Transverse colon (tissue), 4 donors: ENCODE data around the gene ADAM22. TPM values are rescaled to one million over a fixed set of nuclear protein-coding genes. Genes with fewer than 3 reads are reported as not detected.

Experiments used
- DNase-seq: peaks from one replicate; pipeline ENCODE4 v3.0.0-alpha.2; 2019
- H3K27ac ChIP-seq, 4 donors: fragments of 200-600 bp; sonication (generic); 2 replicates each; pipeline ENCODE4 v1.5.1; 2016 to 2018; ENCODE audit warnings: inconsistent platforms in 4 of 4
- H3K27me3 ChIP-seq: fragments of 200-600 bp; sonication (generic); 2 replicates; pipeline ENCODE4 v1.5.1; 2017; ENCODE audit warnings: inconsistent platforms
- H3K36me3 ChIP-seq, 4 donors: fragments of 200-600 bp; sonication (generic); 2 replicates each; pipeline ENCODE4 v1.5.1; 2017 to 2019; ENCODE audit warnings: inconsistent platforms in 4 of 4
- H3K4me1 ChIP-seq, 4 donors: fragments of 200-600 bp; sonication (generic); 2 replicates each; pipeline ENCODE4 v1.5.1; 2017 to 2020; ENCODE audit warnings: inconsistent platforms in 4 of 4
- H3K4me3 ChIP-seq, 4 donors: fragments of 200-600 bp; sonication (generic); 1 replicate in 1 of 4; 2 replicates in 3 of 4; pipeline versions ENCODE4 v1.5.1 to v1.6.1; 2017 to 2019; ENCODE audit warnings: inconsistent platforms in 4 of 4
- H3K9me3 ChIP-seq, 2 donors: fragments of 200-600 bp; sonication (generic); 2 replicates each; pipeline ENCODE4 v1.5.1; 2017 to 2019; ENCODE audit warnings: inconsistent platforms in 2 of 2
- EP300 ChIP-seq: sonication (generic); formaldehyde crosslinking; IDR thresholded peaks from one replicate; pipeline ENCODE4 v1.6.1; 2017; ENCODE audit warnings: antibody characterized with exemption, low read depth
- POLR2A ChIP-seq: fragments of 450-650 bp; IDR thresholded peaks from one replicate; pipeline ENCODE4 v1.6.1; 2016; ENCODE audit warnings: antibody characterized with exemption, mild to moderate bottlenecking, moderate library complexity
- POLR2AphosphoS5 ChIP-seq, 3 donors: sonication (generic); formaldehyde crosslinking; IDR thresholded peaks; one replicate each; pipeline ENCODE4 v1.6.1; 2016; ENCODE audit warnings: antibody characterized with exemption in 3 of 3
- WGBS, 2 donors: methylation state at CpG; one replicate each; pipeline ENCODE4 v1.1.5; 2018; ENCODE audit warnings: low coverage in 1 of 2; 5-methylcytosine and 5-hydroxymethylcytosine counted together
- in situ Hi-C, 4 donors: fragments of 200-750 bp; cut with MboI; loops; one replicate each; pipeline versions ENCODE4 v1.15.0 to v1.15.1; 2017; ENCODE audit warnings: low sequenced_read_pairs in 3 of 4, low pct_ligation_motif_present in 1 of 4, low pct_unique_long_range_greater_than_20kb in 1 of 4
- intact Hi-C: fragments of 100-400 bp; cut with DNase I; formaldehyde crosslinking; loops from one replicate; pipeline ENCODE4 v1.15.1; 2023; ENCODE audit warnings: low total_unique reads
- total RNA-seq, 4 donors: library from RNA; depleted of rRNA; stranded (reverse); fragments of >200 nt; gene quantifications; one replicate each; pipeline ENCODE4 v1.1.0, GENCODE V29; 2016
- TF ChIP-seq, protein P1 (sequence below), 5 experiments: fragments of 200-600 bp in 3 of 5; fragments of 450-650 bp in 2 of 5; sonication (generic) in 3 of 5; IDR thresholded peaks; 1 replicate in 2 of 5; 2 replicates in 3 of 5; pipeline ENCODE4 v1.5.1; 2016 to 2017; ENCODE audit warnings: antibody characterized with exemption in 5 of 5, inconsistent platforms in 3 of 5, mild to moderate bottlenecking in 2 of 5, moderate library complexity in 1 of 5

Gene ADAM22
- total RNA-seq, 4 donors from 2014 or later = 3.8 to 17.3 (median 6.0) TPM

- H3K4me1 ChIP-seq = no peaks in the 10 kb centered on the region
- in situ Hi-C loops = loop anchor here in 2 of 4 donors (25.0 kb wide), 3 partner anchors 172 to 322 kb away; partner anchors contain the start of gene ADAM22 (in 1 of the 2)
- no peak overlapping the region for H3K4me3 ChIP-seq
- TF ChIP-seq POLR2A (no peak), POLR2AphosphoS5 (IDR thresholded peaks at IDR 0.05) (no peak), EP300 (no peak)
- TF ChIP-seq, protein P1, sequence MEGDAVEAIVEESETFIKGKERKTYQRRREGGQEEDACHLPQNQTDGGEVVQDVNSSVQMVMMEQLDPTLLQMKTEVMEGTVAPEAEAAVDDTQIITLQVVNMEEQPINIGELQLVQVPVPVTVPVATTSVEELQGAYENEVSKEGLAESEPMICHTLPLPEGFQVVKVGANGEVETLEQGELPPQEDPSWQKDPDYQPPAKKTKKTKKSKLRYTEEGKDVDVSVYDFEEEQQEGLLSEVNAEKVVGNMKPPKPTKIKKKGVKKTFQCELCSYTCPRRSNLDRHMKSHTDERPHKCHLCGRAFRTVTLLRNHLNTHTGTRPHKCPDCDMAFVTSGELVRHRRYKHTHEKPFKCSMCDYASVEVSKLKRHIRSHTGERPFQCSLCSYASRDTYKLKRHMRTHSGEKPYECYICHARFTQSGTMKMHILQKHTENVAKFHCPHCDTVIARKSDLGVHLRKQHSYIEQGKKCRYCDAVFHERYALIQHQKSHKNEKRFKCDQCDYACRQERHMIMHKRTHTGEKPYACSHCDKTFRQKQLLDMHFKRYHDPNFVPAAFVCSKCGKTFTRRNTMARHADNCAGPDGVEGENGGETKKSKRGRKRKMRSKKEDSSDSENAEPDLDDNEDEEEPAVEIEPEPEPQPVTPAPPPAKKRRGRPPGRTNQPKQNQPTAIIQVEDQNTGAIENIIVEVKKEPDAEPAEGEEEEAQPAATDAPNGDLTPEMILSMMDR (IDR thresholded peaks at IDR 0.05) = no peak
- H3K27ac ChIP-seq = no peak overlapping the region
- no peaks in the 10 kb centered on the region for H3K9me3 ChIP-seq
- no peaks in the 10 kb centered on the region for H3K36me3 ChIP-seq
- 80 to 87% methylated on average over 3 of the region's 3 CpGs for WGBS, 2 donors
- H3K27me3 ChIP-seq = no peaks in the 10 kb centered on the region
- intact Hi-C loops = no loop called here
- no peak for DNase-seq
Measured at GRCh38 chr7:88109612-88110011, 175.6 kb downstream of the ADAM22 start.

DNA sequence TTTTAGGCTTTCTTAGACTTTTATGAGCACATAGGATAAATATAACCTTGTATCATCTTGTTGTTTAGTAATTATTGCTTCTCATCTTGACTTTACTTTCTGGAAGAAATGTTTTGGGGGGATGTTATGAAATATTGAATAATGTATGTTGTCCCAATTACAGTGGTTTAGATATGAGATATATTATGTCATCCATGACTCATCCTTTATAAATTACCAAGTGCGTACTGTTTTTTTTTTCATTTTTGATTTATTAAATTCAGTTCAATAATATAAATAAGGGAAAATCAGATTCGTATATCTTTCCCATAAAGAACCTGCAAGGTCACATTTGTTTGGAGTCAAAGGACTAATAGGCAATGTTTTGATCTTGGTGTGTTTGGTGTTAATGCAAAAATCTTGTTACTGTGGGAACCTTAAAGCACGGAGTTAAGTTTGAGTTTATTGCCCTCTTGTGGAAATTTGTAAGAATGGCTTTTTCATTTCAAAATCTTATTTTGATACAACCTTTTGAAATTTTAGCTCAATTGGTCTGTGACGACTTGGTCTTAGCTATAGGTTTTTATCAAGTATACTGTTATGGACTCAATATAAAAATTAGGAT is 177.2 kb downstream of the ADAM22 start:
- Histone ChIP-seq H3K27ac (no peak overlapping the region), H3K27me3 (no peaks in the 10 kb centered on the region), H3K36me3 (no peaks in the 10 kb centered on the region), H3K4me3 (no peak overlapping the region), H3K9me3 (no peaks in the 10 kb centered on the region), H3K4me1 (no peaks in the 10 kb centered on the region)
- 20 to 28% methylated on average over 4 of the region's 4 CpGs for WGBS, 2 donors
- in situ Hi-C loops = loop anchor here in 2 of 4 donors (25.0 kb wide), 3 partner anchors 174 to 324 kb away; partner anchors contain the start of gene ADAM22 (in 1 of the 2)
- TF ChIP-seq POLR2A = no peak
- TF ChIP-seq, protein P1 (IDR thresholded peaks at IDR 0.05) = peak; percentile 40 to 53 (median 51)
- TF ChIP-seq POLR2AphosphoS5 (IDR thresholded peaks at IDR 0.05) = no peak
- DNase-seq = no peak
- intact Hi-C loops = no loop called here

GRCh38 chr7:88111954-88112471 is 178.0 kb downstream of the ADAM22 start:
- TF ChIP-seq POLR2A (no peak), EP300 (no peak)
- TF ChIP-seq, protein P1 (IDR thresholded peaks at IDR 0.05) = no peak
- no peak for DNase-seq
- Histone ChIP-seq H3K27ac (no peak overlapping the region), H3K9me3 (no peaks in the 10 kb centered on the region), H3K36me3 (no peaks in the 10 kb centered on the region), H3K4me3 (no peak overlapping the region), H3K27me3 (no peaks in the 10 kb centered on the region), H3K4me1 (no peaks in the 10 kb centered on the region)
- in situ Hi-C loops = loop anchor here in 2 of 4 donors (25.0 kb wide), 3 partner anchors 175 to 325 kb away; partner anchors contain the start of gene ADAM22 (in 1 of the 2)
- 38 to 56% methylated on average over 1 to 2 of the region's 2 CpGs for WGBS, 2 donors
- intact Hi-C loops = no loop called here

DNA sequence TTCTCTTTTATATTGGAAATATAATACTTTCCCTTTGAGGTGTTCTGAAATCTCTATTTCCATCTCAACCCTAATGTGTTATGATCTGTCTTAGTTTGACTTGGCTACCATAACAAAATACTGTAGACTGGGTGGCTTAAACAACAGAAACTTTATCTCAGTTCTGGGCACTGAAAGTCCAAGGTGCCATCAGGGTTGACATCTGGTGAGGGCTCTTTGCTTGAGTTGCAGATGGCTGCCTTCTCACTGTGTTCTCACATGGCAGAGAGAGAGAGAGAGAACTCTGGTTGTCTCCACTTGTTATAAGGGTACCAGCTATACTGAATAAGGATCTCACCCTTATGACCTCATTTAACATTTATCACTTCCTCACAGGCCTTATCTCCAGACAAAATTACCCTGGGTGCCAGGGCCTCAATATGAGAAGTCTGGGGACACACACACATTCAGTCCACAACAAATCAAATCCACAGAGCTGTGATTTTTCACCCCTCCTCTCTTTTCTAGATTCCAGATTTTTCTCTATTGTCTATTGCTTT is 181.3 kb downstream of the ADAM22 start:
- Histone ChIP-seq H3K27me3 (no peaks in the 10 kb centered on the region), H3K36me3 (no peaks in the 10 kb centered on the region), H3K4me1 (no peaks in the 10 kb centered on the region), H3K27ac (no peak overlapping the region), H3K9me3 (no peaks in the 10 kb centered on the region), H3K4me3 (no peak overlapping the region)
- TF ChIP-seq POLR2AphosphoS5 (IDR thresholded peaks at IDR 0.05) (no peak), EP300 (no peak), POLR2A (no peak)
- TF ChIP-seq, protein P1 (IDR thresholded peaks at IDR 0.05) = no peak
- in situ Hi-C loops = loop anchor here in 2 of 4 donors (25.0 kb wide), 3 partner anchors 178 to 328 kb away; partner anchors contain the start of gene ADAM22 (in 1 of the 2)
- no peak for DNase-seq
- intact Hi-C loops = no loop called here
